Measurements from ENCODE around the gene MFNG. TPM values are rescaled to one million over a fixed set of nuclear protein-coding genes. Genes with fewer than 3 reads are reported as not detected.

MFNG gene
- total and polyA plus RNA-seq, 4 donors, result 14.3 to 46.7 (median 31.0) TPM

DNA sequence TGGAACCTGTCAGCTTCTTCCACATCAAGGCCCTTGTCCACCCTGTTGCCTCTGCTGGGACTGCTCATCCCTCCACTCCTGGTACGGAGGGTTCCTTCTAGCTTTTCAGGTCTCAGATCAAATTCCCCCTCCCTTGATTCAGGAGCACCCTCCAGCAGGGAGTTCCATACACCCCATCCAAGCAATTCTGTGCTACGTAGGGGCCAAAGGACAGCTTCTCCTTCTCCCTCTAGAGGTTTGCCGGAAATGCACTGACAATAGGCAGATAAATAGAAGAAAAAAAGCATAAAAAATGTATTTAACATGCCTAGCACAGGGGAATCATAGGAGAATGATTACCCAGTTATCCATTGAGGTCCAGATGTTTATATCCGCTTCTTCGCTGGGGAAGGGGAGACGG, 36.3 kb upstream of the MFNG start:
- Histone ChIP-seq H3K4me3 (no peak overlapping the region), H3K4me1 (ENCODE audit: control insufficient read depth in 5 of 5, insufficient read depth in 5 of 5, low read length in 5 of 5) (peaks cover 0 to 11% (median 0%) of the 10 kb centered on the region in 5 donors), H3K27me3 (ENCODE audit: control insufficient read depth in 3 of 3, insufficient read depth in 3 of 3, low read length in 2 of 3) (peaks cover 0 to 3% (median 0%) of the 10 kb centered on the region in 3 donors), H3K27ac (ENCODE audit: low read depth in 1 of 2, low read length in 1 of 2) (no peak overlapping the region), H3K9ac (ENCODE audit: insufficient read depth in 1 of 2, low read length in 2 of 2) (no peak overlapping the region), H3K36me3 (ENCODE audit: control insufficient read depth in 4 of 4, insufficient read depth in 4 of 4, low read length in 4 of 4) (no peaks in the 10 kb centered on the region), H3K9me3 (ENCODE audit: control insufficient read depth in 4 of 4, insufficient read depth in 3 of 4, low read length in 3 of 4) (no peaks in the 10 kb centered on the region)
- TF ChIP-seq CTCF (IDR thresholded peaks at IDR 0.05; ENCODE audit: control extremely low read depth, extremely low read depth), result no peak
- no peak for ATAC-seq (ENCODE audit: insufficient read depth, low FRiP score)
- DNase-seq, result no peak
- WGBS, 2 donors, result 89 to 92% methylated on average over 6 of the region's 6 CpGs

- no peak for TF ChIP-seq CTCF (IDR thresholded peaks at IDR 0.05; ENCODE audit: control extremely low read depth, extremely low read depth)
- H3K4me3 ChIP-seq, result no peak overlapping the region
- H3K27ac ChIP-seq (ENCODE audit: low read depth in 1 of 2, low read length in 1 of 2), result no peak overlapping the region
- no peaks in the 10 kb centered on the region for H3K36me3 ChIP-seq (ENCODE audit: control insufficient read depth in 4 of 4, insufficient read depth in 4 of 4, low read length in 4 of 4)
- no peaks in the 10 kb centered on the region for H3K9me3 ChIP-seq (ENCODE audit: control insufficient read depth in 4 of 4, insufficient read depth in 3 of 4, low read length in 3 of 4)
- WGBS, 2 donors, result 54 to 59% methylated on average over 14 of the region's 14 CpGs
- H3K4me1 ChIP-seq (ENCODE audit: control insufficient read depth in 5 of 5, insufficient read depth in 5 of 5, low read length in 5 of 5), result peaks cover 0 to 11% (median 0%) of the 10 kb centered on the region in 5 donors
- no peak overlapping the region for H3K9ac ChIP-seq (ENCODE audit: insufficient read depth in 1 of 2, low read length in 2 of 2)
- peaks cover 0 to 3% (median 0%) of the 10 kb centered on the region in 3 donors for H3K27me3 ChIP-seq (ENCODE audit: control insufficient read depth in 3 of 3, insufficient read depth in 3 of 3, low read length in 2 of 3)
- ATAC-seq (ENCODE audit: insufficient read depth, low FRiP score) (no peak), DNase-seq (peak in 1 of 3 donors; percentile 13)
These were observed 35.1 kb upstream of the MFNG start for GRCh38 chr22:37521236-37521739.

DNA sequence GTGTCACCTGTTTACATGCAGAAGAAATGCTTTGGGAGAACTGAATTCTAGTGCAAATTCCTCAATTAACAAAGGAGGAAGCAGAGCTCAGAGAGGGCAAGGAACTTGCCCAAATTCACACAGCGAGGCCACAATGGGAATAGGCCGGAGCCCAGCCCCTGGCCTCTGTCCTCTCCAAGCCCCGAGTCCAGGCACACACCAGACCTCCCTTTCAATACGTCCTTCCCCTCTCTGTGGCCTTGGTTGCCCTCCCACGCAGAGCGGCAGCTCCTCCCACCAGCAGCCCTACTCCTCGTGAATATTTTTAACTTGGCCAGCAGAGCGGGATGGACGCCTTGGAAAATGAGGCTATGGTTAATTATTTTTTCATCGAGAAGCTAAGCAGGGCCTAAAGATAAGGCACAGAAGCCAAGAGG, 34.6 kb upstream of the MFNG start:
- H3K36me3 ChIP-seq (ENCODE audit: control insufficient read depth in 4 of 4, insufficient read depth in 4 of 4, low read length in 4 of 4), result peaks cover 0 to 3% (median 0%) of the 10 kb centered on the region in 4 donors
- peaks cover 0 to 3% (median 0%) of the 10 kb centered on the region in 3 donors for H3K27me3 ChIP-seq (ENCODE audit: control insufficient read depth in 3 of 3, insufficient read depth in 3 of 3, low read length in 2 of 3)
- H3K4me1 ChIP-seq (ENCODE audit: control insufficient read depth in 5 of 5, insufficient read depth in 5 of 5, low read length in 5 of 5), result peaks cover 0 to 9% (median 0%) of the 10 kb centered on the region in 5 donors
- H3K9ac ChIP-seq (ENCODE audit: insufficient read depth in 1 of 2, low read length in 2 of 2), result no peak overlapping the region
- peaks cover 0 to 3% (median 0%) of the 10 kb centered on the region in 4 donors for H3K9me3 ChIP-seq (ENCODE audit: control insufficient read depth in 4 of 4, insufficient read depth in 3 of 4, low read length in 3 of 4)
- no peak for TF ChIP-seq CTCF (IDR thresholded peaks at IDR 0.05; ENCODE audit: control extremely low read depth, extremely low read depth)
- H3K4me3 ChIP-seq, result no peak overlapping the region
- WGBS, 2 donors, result 52 to 70% methylated on average over 10 of the region's 10 CpGs
- ATAC-seq (ENCODE audit: insufficient read depth, low FRiP score) (no peak), DNase-seq (peak in 1 of 3 donors; percentile 14)
- no peak overlapping the region for H3K27ac ChIP-seq (ENCODE audit: low read depth in 1 of 2, low read length in 1 of 2)

All from lung (tissue), 12 donors.